Esophagus muscularis mucosa (tissue), 4 donors: ENCODE results near the gene PTPRT.

Source experiments
- CTCF ChIP-seq, 3 experiments: fragments of 200-600 bp in 2 of 3; fragments of 450-650 bp in 1 of 3; sonication (generic) in 2 of 3; IDR thresholded peaks; one replicate each; pipeline ENCODE4 v1.5.1; 2017 to 2019; ENCODE audit warnings: antibody characterized with exemption in 3 of 3, mild to moderate bottlenecking in 2 of 3, moderate library complexity in 1 of 3
- EP300 ChIP-seq: sonication (generic); formaldehyde crosslinking; IDR thresholded peaks from one replicate; pipeline ENCODE4 v1.6.1; 2017; ENCODE audit warnings: antibody characterized with exemption
- POLR2A ChIP-seq: fragments of 450-650 bp; IDR thresholded peaks from one replicate; pipeline ENCODE4 v1.6.1; 2017; ENCODE audit warnings: antibody characterized with exemption, moderate library complexity, mild to moderate bottlenecking, low read depth
- POLR2AphosphoS5 ChIP-seq, 2 donors: sonication (generic); formaldehyde crosslinking; IDR thresholded peaks; one replicate each; pipeline ENCODE4 v1.6.1; 2017; ENCODE audit warnings: antibody characterized with exemption in 2 of 2

GRCh38 chr20:42112161-42112560, 1077.5 kb downstream of the PTPRT start:
- TF ChIP-seq CTCF (IDR thresholded peaks at IDR 0.05), result no peak
- TF ChIP-seq POLR2A, result no peak
- no peak for TF ChIP-seq POLR2AphosphoS5 (IDR thresholded peaks at IDR 0.05)
- TF ChIP-seq EP300, result no peak
